Effector CD8-positive, alpha-beta T cell (primary cell): Measurements from ENCODE around the gene PXT1.

Source experiments
- DNase-seq: peaks from one replicate; lab custom pipeline; 2025; lab: John Stamatoyannopoulos, UW

PXT1 gene

GRCh38 chr6:36387440-36388303, 55.0 kb downstream of the PXT1 start, which contains the start of gene ETV7:
ETV7 (minus strand) TSS chr6:36387669; CDS start chr6:36387541, 128 bp downstream.
- DNase-seq = no peak

- DNase-seq = no peak
Measured at GRCh38 chr6:36386495-36387439, 55.9 kb downstream of the PXT1 start.

- DNase-seq = no peak
Measured at GRCh38 chr6:36384095-36384494, 58.6 kb downstream of the PXT1 start.

GRCh38 chr6:36383606-36384005, 59.0 kb downstream of the PXT1 start:
- DNase-seq = no peak

- no peak for DNase-seq
Measured at GRCh38 chr6:36382976-36383375, 59.7 kb downstream of the PXT1 start.

- DNase-seq = no peak
Measured at GRCh38 chr6:36381502-36382389, 60.9 kb downstream of the PXT1 start.

- no peak for DNase-seq
Measured at GRCh38 chr6:36380166-36380565, 62.5 kb downstream of the PXT1 start.

- DNase-seq = no peak
Measured at GRCh38 chr6:36378936-36379335, 63.7 kb downstream of the PXT1 start.

GRCh38 chr6:36378243-36378920, 64.3 kb downstream of the PXT1 start:
- no peak for DNase-seq

- DNase-seq = no peak
Measured at GRCh38 chr6:36377594-36377993, 65.1 kb downstream of the PXT1 start.

GRCh38 chr6:36376742-36377141, 65.9 kb downstream of the PXT1 start:
- DNase-seq = no peak

- DNase-seq = no peak
Measured at GRCh38 chr6:36376183-36376582, 66.5 kb downstream of the PXT1 start.

GRCh38 chr6:36375644-36376155, 67.0 kb downstream of the PXT1 start:
- no peak for DNase-seq

GRCh38 chr6:36374972-36375371, 67.7 kb downstream of the PXT1 start:
- no peak for DNase-seq

- no peak for DNase-seq
Measured at GRCh38 chr6:36374194-36374593, 68.5 kb downstream of the PXT1 start.

GRCh38 chr6:36373368-36374019, 69.2 kb downstream of the PXT1 start:
- no peak for DNase-seq

- DNase-seq = no peak
Measured at GRCh38 chr6:36372088-36372487, 70.6 kb downstream of the PXT1 start.

GRCh38 chr6:36371211-36371610, 71.4 kb downstream of the PXT1 start:
- no peak for DNase-seq

GRCh38 chr6:36370638-36371037, 72.0 kb downstream of the PXT1 start:
- DNase-seq = no peak
